GM12878 (cell line): ENCODE measurements around the gene PHACTR1. TPM values are rescaled to one million over a fixed set of nuclear protein-coding genes. Genes with fewer than 3 reads are reported as not detected.
A peak's percentile ranks its signal among the peaks of the same experiment; 100 is the strongest.

Experiments
- ATAC-seq: fragments of 200-7000 bp; cut with Tn5 transposase; 3 replicates; pipeline ENCODE4 v1.9.1; 2020; ENCODE audit warnings: mild to moderate bottlenecking, moderate library complexity
- BruUV-seq: library from RNA; stranded (reverse); fragments of 400-500 nt; replicated peaks from 2 replicates; lab custom pipeline; 2021; lab: Mats Ljungman, UMichigan
- CTCF ChIA-PET: fragments of 300-600 bp; sonication (Branson Sonifier 250); formaldehyde crosslinking; extraction: SDS; loops from one replicate; lab custom pipeline; 2021; ENCODE audit warnings: inconsistent platforms; lab: Yijun Ruan, JAX
- POLR2A ChIA-PET: fragments of 350-600 bp; formaldehyde crosslinking; extraction: SDS; loops from one replicate; lab custom pipeline; 2021; ENCODE audit warnings: inconsistent platforms; lab: Charles Lee
- RAD21 ChIA-PET: fragments of 300-600 bp; sonication (Branson Sonifier 250); formaldehyde crosslinking; loops from one replicate; lab custom pipeline; 2023; ENCODE audit warnings: antibody characterized with exemption; ENCODE audit not compliant: unreplicated experiment; lab: Charles Lee
- SMC1A ChIA-PET: fragments of 300-600 bp; sonication (Branson Sonifier 250); formaldehyde crosslinking; loops from one replicate; lab custom pipeline; 2023; ENCODE audit not compliant: unreplicated experiment, uncharacterized antibody; lab: Charles Lee
- DNase-seq: peaks from one replicate; pipeline ENCODE4 v3.0.0-alpha.2; 2011; ENCODE audit warnings: low read depth, low spot score
- FAIRE-seq: peaks from 3 replicates; lab custom pipeline; 2011; peaks lifted over from hg19 to GRCh38; lab: Jason Lieb, UNC
- H2AFZ ChIP-seq: 2 replicates; pipeline ENCODE4 v1.6.0; 2011; ENCODE audit warnings: low read depth, low read length, control low read depth; ENCODE audit not compliant: control insufficient read depth
- H3K27ac ChIP-seq: 2 replicates; pipeline ENCODE4 v1.5.1; 2011; ENCODE audit warnings: control low read depth; ENCODE audit not compliant: control insufficient read depth, insufficient read depth
- H3K27me3 ChIP-seq, 2 experiments: replicated peaks in 1 of 2; 2 replicates each; pipeline versions ENCODE4 v1.6.0 to v1.6.1; 2011; ENCODE audit warnings: low read length in 1 of 2; ENCODE audit not compliant: control insufficient read depth in 2 of 2, insufficient read depth in 2 of 2
- H3K36me3 ChIP-seq, 2 experiments: 2 replicates each; pipeline ENCODE4 v1.5.1; 2011; ENCODE audit warnings: low read length in 1 of 2; ENCODE audit not compliant: control insufficient read depth in 2 of 2, insufficient read depth in 2 of 2
- H3K4me1 ChIP-seq: 2 replicates; pipeline ENCODE4 v1.6.1; 2011; ENCODE audit warnings: mild to moderate bottlenecking, low read length, moderate library complexity, mixed read lengths; ENCODE audit not compliant: control insufficient read depth, insufficient read depth
- H3K4me2 ChIP-seq: 2 replicates; pipeline ENCODE4 v1.6.0; 2011; ENCODE audit warnings: control low read depth; ENCODE audit not compliant: control insufficient read depth, insufficient read depth
- H3K4me3 ChIP-seq: fragments of 200-600 bp; sonication (generic); 2 replicates; pipeline ENCODE4 v1.5.1; 2016
- H3K79me2 ChIP-seq: 2 replicates; pipeline ENCODE4 v1.6.0; 2011; ENCODE audit warnings: low read length; ENCODE audit not compliant: control insufficient read depth, insufficient read depth
- H3K9ac ChIP-seq: 2 replicates; pipeline ENCODE4 v1.8.0; 2011; ENCODE audit warnings: low read length, control low read depth, mixed read lengths; ENCODE audit not compliant: control insufficient read depth, insufficient read depth
- H3K9me3 ChIP-seq: replicated peaks from 3 replicates; pipeline ENCODE4 v1.5.1; 2011; ENCODE audit warnings: mild to moderate bottlenecking, low read length; ENCODE audit not compliant: control insufficient read depth, insufficient read depth
- H4K20me1 ChIP-seq: 2 replicates; pipeline ENCODE4 v1.6.0; 2011; ENCODE audit not compliant: control insufficient read depth, insufficient read depth
- E2F8 ChIP-seq: fragments of 450-650 bp; IDR thresholded peaks from 2 replicates; pipeline ENCODE4 v1.6.1; 2018; ENCODE audit warnings: mild to moderate bottlenecking, low read depth, moderate library complexity; ENCODE audit not compliant: partially characterized antibody
- ETV6 ChIP-seq, 2 experiments: fragments of 450-650 bp in 1 of 2; IDR thresholded peaks in 1 of 2; conservative IDR thresholded peaks in 1 of 2; 2 replicates each; pipeline ENCODE4 v1.6.1; 2014; ENCODE audit warnings: antibody characterized with exemption in 1 of 2, borderline replicate concordance in 1 of 2, low read depth in 1 of 2, mild to moderate bottlenecking in 1 of 2, moderate library complexity in 1 of 2
- NKRF ChIP-seq: fragments of 450-650 bp; conservative IDR thresholded peaks from 2 replicates; pipeline ENCODE4 v1.6.1; 2017; ENCODE audit warnings: mild to moderate bottlenecking, moderate library complexity
- POLR2A ChIP-seq: IDR thresholded peaks from 2 replicates; pipeline ENCODE4 v1.6.1; 2011; ENCODE audit warnings: low read depth, mild to moderate bottlenecking, low read length
- RFX5 ChIP-seq: IDR thresholded peaks from 2 replicates; pipeline ENCODE4 v1.6.1; 2011; ENCODE audit warnings: low read depth, low read length, improper control_type of control experiment
- TARDBP ChIP-seq: IDR thresholded peaks from 2 replicates; pipeline ENCODE4 v1.6.1; 2016; ENCODE audit warnings: borderline replicate concordance
- TCF12 ChIP-seq: IDR thresholded peaks from 2 replicates; pipeline ENCODE4 v1.6.1; 2011; ENCODE audit warnings: low read depth, mild to moderate bottlenecking, low read length
- TCF7 ChIP-seq: IDR thresholded peaks from 2 replicates; pipeline ENCODE4 v1.6.1; 2014; ENCODE audit warnings: antibody characterized with exemption, borderline replicate concordance
- YY1 ChIP-seq: IDR thresholded peaks from 2 replicates; pipeline ENCODE4 v1.6.1; 2011; ENCODE audit warnings: low read depth, mild to moderate bottlenecking, low read length
- WGBS: methylation state at CpG from one replicate; pipeline ENCODE4 v1.1.6; 2016; ENCODE audit warnings: low lambda C conversion rate; ENCODE audit not compliant: insufficient replicate concordance, insufficient coverage; ENCODE audit errors: missing lambda C conversion rate; 5-methylcytosine and 5-hydroxymethylcytosine counted together
- in situ Hi-C: fragments of 300-500 bp; cut with MboI; formaldehyde crosslinking; loops from 9 replicates; pipeline ENCODE4 v1.14.3; 2018; ENCODE audit warnings: mixed read lengths
- intact Hi-C: fragments of 100-400 bp; cut with micrococcal nuclease; formaldehyde crosslinking; loops from one replicate; pipeline ENCODE4 v1.14.2; 2022; ENCODE audit not compliant: unreplicated experiment
- polyA plus RNA-seq, 11 experiments: library from polyadenylated mRNA; depleted of rRNA in 4 of 11; unstranded in 6 of 11; stranded (reverse) in 5 of 11; fragments of >200 nt; fragmentation: Nextera tagmentation in 4 of 11; fragmentation: Illumina TruSeq in 1 of 11; extraction: Ambion mirVana in 4 of 11; extraction: Trizol in 1 of 11; gene quantifications; 1 replicate in 1 of 11; 2 replicates in 10 of 11; pipeline versions ENCODE4 v1.2.1 to v1.2.3, GENCODE V29; 2011 to 2016; ENCODE audit warnings: inconsistent platforms in 2 of 11, missing spikeins in 2 of 11, low read depth in 1 of 11
- total RNA-seq, 4 experiments: library from RNA; depleted of rRNA in 3 of 4; stranded (reverse); fragments of >200 nt in 3 of 4; fragmentation: Illumina TruSeq in 1 of 4; extraction: Trizol in 1 of 4; gene quantifications; 2 replicates each; pipeline versions ENCODE4 v1.2.1 to v1.2.3, GENCODE V29; 2013 to 2021

PHACTR1 gene
- total and polyA plus RNA-seq, 10 of the 15 experiments (the other 5 are each of a cell fraction or from before 2014, with no cell fraction given): 34.2 to 94.6 (median 62.3) TPM

- no peak overlapping the region for H3K27ac ChIP-seq
- no TSS peak for BruUV-seq
- DNase-seq: no peak
- WGBS: 83% methylated on average over 2 of the region's 2 CpGs
- RAD21 ChIA-PET: interaction anchor here (1.0 to 6.1 kb wide), 2 partner anchors 49 to 104 kb away, joined by 3 to 83 read pairs; partner anchors contain the start of gene TBC1D7
- in situ Hi-C loops: no loop called here
- H3K4me2 ChIP-seq: no peak overlapping the region
- H3K9me3 ChIP-seq: no peaks in the 10 kb centered on the region
- no peak for FAIRE-seq
- no peak overlapping the region for H3K9ac ChIP-seq
- SMC1A ChIA-PET: interaction anchor here (0.7 to 5.8 kb wide), 9 partner anchors 8 to 104 kb away, joined by 3 to 119 read pairs (median 3); partner anchors contain the start of gene TBC1D7
- intact Hi-C loops: no loop called here
- peaks cover 22% of the 10 kb centered on the region for H3K4me1 ChIP-seq
- no peaks in the 10 kb centered on the region for H3K36me3 ChIP-seq
- POLR2A ChIA-PET: interaction anchor here (1.4 to 3.6 kb wide), 2 partner anchors 10 to 102 kb away, joined by 3 to 19 read pairs; partner anchors contain the start of gene TBC1D7
- no peaks in the 10 kb centered on the region for H4K20me1 ChIP-seq
- CTCF ChIA-PET: interaction anchor here (0.6 to 6.2 kb wide), 8 partner anchors 10 to 348 kb away, joined by 3 to 124 read pairs (median 4); partner anchors contain the start of genes SIRT5 and TBC1D7
- ATAC-seq: no peak
- no peaks in the 10 kb centered on the region for H3K79me2 ChIP-seq
- H3K27me3 ChIP-seq: no peaks in the 10 kb centered on the region
- H3K4me3 ChIP-seq: no peak overlapping the region
- no peak for TF ChIP-seq TCF7
- TF ChIP-seq POLR2A: no peak
- TF ChIP-seq YY1: no peak
- no peak overlapping the region for H2AFZ ChIP-seq
Measured at GRCh38 chr6:13226071-13226470, 509.5 kb downstream of the PHACTR1 start.

GRCh38 chr6:13228264-13229204 lies 512.0 kb downstream of the PHACTR1 start:
- Histone ChIP-seq H3K4me2 (peak overlapping the region; percentile 68), H2AFZ (peak overlapping the region; percentile 19; the same call in 1 of the 2 replicates), H3K4me3 (peak overlapping the region; percentile 57), H3K79me2 (no peaks in the 10 kb centered on the region), H3K9me3 (no peaks in the 10 kb centered on the region; the same call in 1 of the 3 replicates), H3K27me3 (no peaks in the 10 kb centered on the region), H3K4me1 (peaks cover 22% of the 10 kb centered on the region), H3K9ac (peak overlapping the region; percentile 46; the same call in 1 of the 2 replicates), H3K27ac (peak overlapping the region; percentile 38), H4K20me1 (no peaks in the 10 kb centered on the region), H3K36me3 (no peaks in the 10 kb centered on the region)
- intact Hi-C loops: loop anchor here (1.0 to 2.0 kb wide), 5 partner anchors 30 to 100 kb away; partner anchors contain the start of gene TBC1D7
- FAIRE-seq (no peak), DNase-seq (no peak), ATAC-seq (peak; percentile 13)
- ChIA-PET CTCF (interaction anchor here (0.7 to 6.2 kb wide), 23 partner anchors 10 to 701 kb away, joined by 3 to 124 read pairs (median 5); partner anchors contain the start of gene TBC1D7), RAD21 (interaction anchor here (1.1 to 6.1 kb wide), 16 partner anchors 9 to 347 kb away, joined by 3 to 83 read pairs (median 6); partner anchors contain the start of genes SIRT5 and TBC1D7), POLR2A (interaction anchor here (0.9 to 3.6 kb wide), 9 partner anchors 29 to 101 kb away, joined by 3 to 19 read pairs (median 4); partner anchors contain the start of gene TBC1D7), SMC1A (interaction anchor here (0.6 to 5.8 kb wide), 23 partner anchors 8 to 838 kb away, joined by 3 to 119 read pairs (median 5); partner anchors contain the start of genes SIRT5 and TBC1D7)
- no TSS peak for BruUV-seq
- 69% methylated on average over 9 of the region's 9 CpGs for WGBS
- in situ Hi-C loops: no loop called here
- TF ChIP-seq RFX5 (no peak), ETV6 (conservative IDR thresholded peaks at IDR 0.05 in 1 of 2, IDR thresholded peaks at IDR 0.05 in 1 of 2; ENCODE audit: borderline replicate concordance in 1 of 2, low read depth in 1 of 2) (no peak), TARDBP (no peak), NKRF (no peak), E2F8 (no peak), TCF12 (no peak)
